HUES6 (cell line): ENCODE data around the gene PSPH.
"Not testable (repeated sequence)": the region's sequence is repeated elsewhere in the genome, so short reads cannot be mapped to it uniquely, and the experiment has no call there.

Source experiments
- H3K27ac ChIP-seq: 2 replicates; pipeline ENCODE4 v1.7.0; 2013; ENCODE audit warnings: low read depth, mild to moderate bottlenecking, low read length, inconsistent platforms
- H3K27me3 ChIP-seq: 2 replicates; pipeline ENCODE4 v1.6.1; 2013; ENCODE audit warnings: low read length; ENCODE audit not compliant: control insufficient read depth, insufficient read depth
- H3K36me3 ChIP-seq: 2 replicates; pipeline ENCODE4 v1.6.1; 2013; ENCODE audit warnings: low read length; ENCODE audit not compliant: control insufficient read depth, insufficient read depth
- H3K4me1 ChIP-seq: 2 replicates; pipeline ENCODE4 v1.6.1; 2013; ENCODE audit warnings: low read length; ENCODE audit not compliant: control insufficient read depth, insufficient read depth
- H3K4me3 ChIP-seq: 2 replicates; pipeline ENCODE4 v1.5.1; 2013; ENCODE audit warnings: low read depth, low read length
- H3K9ac ChIP-seq: one replicate; pipeline ENCODE4 v1.6.1; 2013; ENCODE audit warnings: mild to moderate bottlenecking, low read length
- H3K9me3 ChIP-seq: 2 replicates; pipeline ENCODE4 v1.6.1; 2013; ENCODE audit warnings: low read depth, low read length; ENCODE audit not compliant: control insufficient read depth, insufficient read depth

The PSPH gene

DNA sequence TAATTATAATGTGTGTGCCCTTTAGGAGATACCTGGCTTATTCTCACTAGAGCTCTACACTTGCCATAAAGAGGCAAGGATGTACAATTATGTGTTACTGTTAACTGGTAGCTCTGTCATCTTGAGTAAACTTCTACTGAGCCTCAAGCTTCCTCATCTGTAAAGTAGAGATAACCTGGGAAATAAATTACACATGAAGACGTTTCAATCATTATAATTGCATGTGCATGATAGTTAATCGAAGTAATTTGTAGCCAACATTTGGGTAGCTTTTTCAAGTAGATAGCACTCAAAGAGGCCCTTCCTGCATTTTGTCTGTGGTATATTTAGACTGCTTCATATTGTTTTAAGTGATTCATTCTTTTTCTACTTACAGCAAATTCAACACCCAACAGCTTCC lies 2.7 kb upstream of the PSPH start:
- Histone ChIP-seq H3K4me3 (no peak overlapping the region), H3K27me3 (no peaks in the 10 kb centered on the region), H3K9me3 (no peaks in the 10 kb centered on the region), H3K4me1 (peaks cover 3% of the 10 kb centered on the region; the same call in 1 of the 2 replicates), H3K27ac (no peak overlapping the region), H3K9ac (no peak overlapping the region), H3K36me3 (peaks cover 66% of the 10 kb centered on the region)

DNA sequence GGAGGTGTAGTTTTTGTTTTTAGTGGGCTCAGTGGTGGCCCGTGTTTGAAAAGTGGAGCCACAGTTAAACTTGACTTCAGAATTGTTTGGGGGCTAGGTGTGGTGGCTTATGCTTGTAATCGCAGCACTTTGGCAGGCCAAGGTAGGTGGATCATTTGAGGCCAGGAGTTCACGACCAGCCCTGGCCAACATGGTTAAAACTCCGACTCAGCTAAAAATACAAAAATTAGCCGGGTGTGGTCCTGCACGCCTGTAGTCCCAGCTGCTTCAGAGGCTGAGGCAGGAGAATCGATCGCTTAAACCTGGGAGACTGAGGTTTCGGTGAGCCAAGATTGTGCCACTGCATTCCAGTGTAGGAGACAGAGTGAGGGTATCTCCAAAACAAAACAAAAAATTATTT lies 2.1 kb upstream of the PSPH start:
- no peak overlapping the region for H3K4me3 ChIP-seq

DNA sequence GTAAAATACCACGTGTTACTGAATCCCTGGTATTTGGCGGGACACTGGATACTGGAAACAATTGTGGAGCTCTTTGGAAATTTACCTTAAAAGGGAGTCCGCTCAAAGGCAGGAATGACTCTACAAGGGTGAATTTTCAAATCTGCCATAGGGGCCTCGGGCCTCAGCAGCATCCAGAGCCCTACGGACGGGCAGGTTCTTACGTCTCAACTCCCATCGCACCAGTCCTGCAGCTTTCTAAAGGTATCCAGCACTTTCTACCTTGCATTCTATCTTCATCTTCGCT lies 248 bp downstream of the PSPH start:
- peaks cover 37% of the 10 kb centered on the region for H3K36me3 ChIP-seq
- peaks cover 3% of the 10 kb centered on the region; the same call in 1 of the 2 replicates for H3K4me1 ChIP-seq
- no peaks in the 10 kb centered on the region for H3K9me3 ChIP-seq
- no peaks in the 10 kb centered on the region for H3K27me3 ChIP-seq
- H3K9ac ChIP-seq, result peak overlapping the region; percentile 94
- peak overlapping the region; percentile 99 for H3K4me3 ChIP-seq
- peak overlapping the region; percentile 89 for H3K27ac ChIP-seq

More for the DNA sequence above, 2.1 kb upstream of the PSPH start:
- Histone ChIP-seq H3K4me1 (peaks cover 3% of the 10 kb centered on the region; the same call in 1 of the 2 replicates), H3K36me3 (peaks cover 60% of the 10 kb centered on the region), H3K27ac (no peak overlapping the region), H3K9ac (no peak overlapping the region), H3K9me3 (no peaks in the 10 kb centered on the region), H3K27me3 (no peaks in the 10 kb centered on the region)

DNA sequence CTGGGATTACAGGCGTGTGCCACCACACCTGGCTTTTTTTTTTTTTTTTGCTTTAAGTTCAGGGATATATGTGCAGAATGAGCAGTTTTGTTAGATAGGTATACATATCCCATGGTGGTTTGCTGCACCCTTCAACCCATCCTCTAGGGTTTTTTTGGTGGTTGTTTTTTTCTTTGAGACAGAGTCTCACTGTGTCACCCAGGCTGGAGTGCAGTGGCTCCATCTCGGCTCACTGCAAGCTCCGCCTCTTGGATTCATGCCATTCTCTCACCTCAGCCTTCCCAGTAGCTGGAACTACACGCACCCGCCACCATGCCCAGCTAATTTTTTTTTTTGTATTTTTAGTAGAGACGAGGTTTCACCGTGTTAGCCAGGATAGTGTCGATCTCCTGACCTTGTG lies 2.5 kb downstream of the PSPH start:
- not testable (repeated sequence) for H3K27ac ChIP-seq, H3K9me3 ChIP-seq, H3K27me3 ChIP-seq, H3K4me3 ChIP-seq, H3K9ac ChIP-seq, H3K4me1 ChIP-seq
- peaks cover 15% of the 10 kb centered on the region for H3K36me3 ChIP-seq

DNA sequence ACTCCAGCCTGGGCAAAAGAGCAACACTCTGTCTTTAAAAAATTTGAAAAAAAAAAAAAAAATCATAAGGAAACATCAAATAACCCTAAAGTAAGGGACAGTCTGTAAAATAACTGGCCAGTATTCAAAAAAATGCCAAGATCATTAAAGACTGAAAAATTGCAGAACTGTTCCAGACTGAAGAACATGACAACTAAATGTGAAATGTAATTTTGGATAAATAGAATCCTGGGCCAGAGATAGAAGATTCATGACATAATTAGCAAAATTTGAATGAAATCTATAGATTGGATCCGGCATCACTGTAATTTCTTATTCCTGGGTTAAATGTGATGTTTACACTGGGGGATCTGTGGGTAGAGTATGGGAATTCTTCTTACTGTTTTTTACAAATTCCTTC lies 3.0 kb downstream of the PSPH start:
- H3K36me3 ChIP-seq, result peaks cover 10% of the 10 kb centered on the region
- no peak overlapping the region for H3K27ac ChIP-seq
- peaks cover under 1% of the 10 kb centered on the region; the same call in 1 of the 2 replicates for H3K4me1 ChIP-seq
- no peak overlapping the region for H3K9ac ChIP-seq
- no peak overlapping the region for H3K4me3 ChIP-seq
- H3K27me3 ChIP-seq, result no peaks in the 10 kb centered on the region
- no peaks in the 10 kb centered on the region for H3K9me3 ChIP-seq

DNA sequence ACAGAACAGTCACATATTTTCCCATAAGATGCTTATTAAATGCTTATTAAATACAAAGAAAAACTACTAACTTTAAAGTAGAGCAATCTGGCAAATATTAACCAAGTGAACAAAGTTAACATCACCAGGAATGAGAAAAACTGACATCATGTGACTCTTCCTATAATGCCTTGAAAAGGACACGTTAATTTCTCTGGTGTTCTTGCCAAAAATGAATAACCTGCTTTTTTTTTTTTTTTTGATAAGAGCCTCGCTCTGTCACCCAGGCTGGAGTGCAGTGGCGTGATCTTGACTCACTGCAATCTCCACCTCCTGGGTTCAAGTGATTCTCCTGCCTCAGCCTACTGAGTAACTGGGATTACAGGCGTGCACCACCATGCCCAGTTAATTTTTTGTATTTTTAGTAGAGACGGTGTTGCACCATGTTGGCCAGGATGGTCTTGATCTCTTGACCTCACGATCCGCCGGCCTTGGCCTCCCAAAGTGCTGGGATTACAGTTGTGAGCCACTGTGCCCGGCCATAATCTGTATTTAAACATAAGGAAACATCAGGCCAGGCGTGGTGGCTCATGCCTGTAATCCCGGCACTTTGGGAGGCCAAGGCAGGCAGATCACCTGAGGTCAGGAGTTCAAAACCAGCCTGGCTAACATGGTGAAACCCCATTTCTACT lies 3.7 kb downstream of the PSPH start:
- H3K9ac ChIP-seq, H3K4me1 ChIP-seq, H3K27ac ChIP-seq: not testable (repeated sequence)

DNA sequence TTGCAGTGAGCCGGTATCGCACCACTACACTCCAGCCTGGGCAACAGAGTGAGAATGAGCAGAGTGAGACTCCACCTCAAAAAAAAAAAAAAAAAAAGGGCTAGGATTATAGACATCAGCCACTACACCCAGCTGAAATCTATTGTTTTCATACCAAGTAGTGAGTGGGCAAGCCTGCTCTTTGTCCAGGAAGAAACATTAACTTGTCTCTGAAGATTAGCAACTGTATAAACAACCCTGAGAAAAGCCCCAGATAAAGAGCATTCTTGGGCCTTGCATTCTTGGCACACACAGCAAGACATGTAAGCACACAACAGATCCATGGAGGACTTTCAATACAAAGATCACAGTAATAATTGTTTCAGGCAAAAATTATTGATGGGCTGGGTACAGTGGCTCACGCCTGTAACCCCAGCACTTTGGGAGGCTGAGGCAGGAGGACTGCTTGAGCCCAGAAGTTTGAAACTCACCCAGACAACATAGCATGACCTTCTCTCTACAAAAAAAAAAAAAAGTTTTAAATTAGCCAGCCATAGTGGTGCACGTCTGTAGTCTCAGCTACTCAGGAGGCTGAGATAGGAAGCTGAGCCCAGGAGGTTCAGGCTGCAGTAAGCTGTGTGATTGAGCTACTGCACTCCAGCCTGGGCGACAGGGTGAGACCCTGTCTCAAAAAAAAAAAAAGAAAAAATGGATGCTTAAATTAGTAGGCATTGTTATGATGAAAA lies 4.4 kb downstream of the PSPH start:
- no peaks in the 10 kb centered on the region for H3K27me3 ChIP-seq
- H3K36me3 ChIP-seq, result peaks cover 8% of the 10 kb centered on the region
- H3K9ac ChIP-seq, result no peak overlapping the region
- H3K4me1 ChIP-seq, result no peaks in the 10 kb centered on the region
- H3K9me3 ChIP-seq, result no peaks in the 10 kb centered on the region
- no peak overlapping the region for H3K4me3 ChIP-seq
- no peak overlapping the region; the same call in 1 of the 2 replicates for H3K27ac ChIP-seq

More for the DNA sequence above, 3.7 kb downstream of the PSPH start:
- not testable (repeated sequence) for H3K27me3 ChIP-seq, H3K9me3 ChIP-seq, H3K36me3 ChIP-seq, H3K4me3 ChIP-seq

DNA sequence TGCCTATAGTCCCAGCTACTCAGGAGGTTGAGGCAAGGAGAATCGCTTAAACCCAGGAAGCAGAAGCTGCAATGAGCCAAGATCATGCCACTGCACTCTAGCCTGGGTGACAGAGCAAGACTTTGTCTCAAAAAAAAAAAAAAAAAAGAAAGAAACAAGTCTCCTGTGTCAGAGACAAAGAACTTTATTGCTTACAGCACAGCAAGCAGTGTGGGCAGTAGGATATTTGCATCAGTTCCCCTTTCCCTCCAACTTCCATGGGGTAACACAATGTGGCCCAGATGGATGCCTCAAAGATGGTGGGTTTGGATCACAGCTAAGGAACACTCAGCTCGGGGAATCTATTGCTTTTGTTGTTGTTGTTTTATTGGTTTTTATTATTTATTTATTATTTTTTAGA lies 5.5 kb downstream of the PSPH start:
- peaks cover 12% of the 10 kb centered on the region for H3K36me3 ChIP-seq
- H3K4me1 ChIP-seq, H3K4me3 ChIP-seq, H3K27ac ChIP-seq, H3K9me3 ChIP-seq, H3K9ac ChIP-seq, H3K27me3 ChIP-seq: not testable (repeated sequence)

DNA sequence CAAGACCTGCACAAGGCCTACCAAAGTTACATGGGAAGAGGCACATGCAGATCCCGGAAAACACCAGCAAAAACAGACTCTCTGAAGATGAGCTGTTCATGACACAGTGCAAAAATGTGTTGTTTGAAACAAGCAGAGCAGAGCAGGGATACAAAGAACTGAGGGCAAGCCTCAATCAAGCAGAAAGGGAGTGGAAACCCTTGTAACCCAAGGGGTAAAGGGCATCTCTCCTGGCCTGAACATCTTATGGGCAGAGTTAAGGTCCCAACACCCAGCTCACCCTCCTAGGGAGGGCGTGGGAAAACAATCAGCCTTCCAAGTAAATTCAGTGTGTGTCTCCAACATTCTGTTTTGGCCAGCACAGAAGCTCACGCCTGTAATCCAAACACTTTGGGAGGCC lies 10.5 kb downstream of the PSPH start:
- Histone ChIP-seq H3K9ac (no peak overlapping the region), H3K9me3 (no peaks in the 10 kb centered on the region), H3K27ac (no peak overlapping the region), H3K36me3 (peaks cover 14% of the 10 kb centered on the region), H3K27me3 (no peaks in the 10 kb centered on the region), H3K4me3 (no peak overlapping the region), H3K4me1 (no peaks in the 10 kb centered on the region)

DNA sequence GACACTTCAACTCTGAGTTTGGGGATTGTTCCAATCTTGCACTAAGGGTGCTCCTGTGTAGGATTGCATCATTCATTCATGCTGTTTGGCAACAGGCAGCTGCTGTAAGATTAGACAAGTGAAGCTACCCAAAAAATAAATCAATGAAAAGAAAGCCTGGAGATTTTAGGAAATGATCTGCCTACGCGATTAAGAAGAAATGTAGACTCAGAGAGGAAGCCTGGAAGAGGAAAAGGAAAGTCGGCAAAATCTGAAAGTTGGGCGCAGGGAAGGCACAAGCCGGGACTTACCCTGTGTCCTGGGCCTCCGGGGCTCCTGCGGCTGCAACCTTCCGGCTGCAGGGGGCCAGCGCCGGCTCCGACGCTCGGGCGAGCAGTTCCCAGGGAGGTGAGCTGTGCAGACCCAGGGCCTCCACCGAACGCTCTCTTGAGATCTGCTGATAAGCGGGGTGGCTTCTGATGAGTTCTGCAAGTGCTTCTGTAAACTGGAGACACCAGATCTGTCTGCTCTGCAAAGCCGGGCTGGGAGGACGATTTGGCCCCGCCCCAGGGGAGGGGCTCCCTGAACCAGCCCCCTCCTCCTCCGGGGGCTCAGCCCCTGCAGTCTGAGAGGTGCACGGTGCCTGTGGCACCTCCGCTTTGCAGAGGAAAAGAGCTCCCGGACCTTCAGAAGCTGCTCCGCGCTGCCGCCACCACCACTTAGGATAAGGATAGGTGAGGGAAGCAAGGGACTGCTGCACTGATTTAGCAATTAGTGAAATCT lies 17.4 kb downstream of the PSPH start:
- Histone ChIP-seq H3K4me3 (peak overlapping the region; percentile 73), H3K27me3 (no peaks in the 10 kb centered on the region), H3K9me3 (no peaks in the 10 kb centered on the region), H3K27ac (peak overlapping the region; percentile 68), H3K9ac (peak overlapping the region; percentile 61), H3K36me3 (peaks cover 31% of the 10 kb centered on the region), H3K4me1 (no peaks in the 10 kb centered on the region)

DNA sequence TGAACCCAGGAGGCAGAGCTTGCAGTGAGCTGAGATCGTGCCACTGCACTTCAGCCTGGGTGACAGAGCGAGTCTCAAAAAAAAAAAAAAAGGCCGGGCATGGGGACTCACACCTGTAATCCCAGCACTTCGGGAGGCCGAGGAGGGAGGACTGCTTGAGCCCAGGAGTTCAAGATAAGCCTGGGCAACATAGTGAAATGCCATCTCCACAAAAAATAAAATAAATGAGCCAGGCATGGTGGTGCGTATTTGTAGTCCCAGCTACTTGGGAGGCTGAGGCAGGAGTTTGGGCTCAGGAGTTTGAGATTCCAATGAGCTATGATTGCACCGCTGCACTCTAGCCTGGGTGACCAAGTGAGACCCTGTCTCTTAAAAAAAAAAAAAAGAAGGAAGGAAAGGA lies 18.7 kb downstream of the PSPH start:
- not testable (repeated sequence) for H3K27ac ChIP-seq, H3K9me3 ChIP-seq, H3K4me1 ChIP-seq, H3K9ac ChIP-seq, H3K27me3 ChIP-seq
- peak overlapping the region; percentile 73; the same call in 1 of the 2 replicates for H3K4me3 ChIP-seq
- H3K36me3 ChIP-seq, result peaks cover 40% of the 10 kb centered on the region
